ENCODE measurements around the gene FBN1. TPM values are rescaled to one million over a fixed set of nuclear protein-coding genes. Genes with fewer than 3 reads are reported as not detected.

FBN1 gene
- total RNA-seq, 1 donor from 2014 or later: 22.1 TPM

DNA sequence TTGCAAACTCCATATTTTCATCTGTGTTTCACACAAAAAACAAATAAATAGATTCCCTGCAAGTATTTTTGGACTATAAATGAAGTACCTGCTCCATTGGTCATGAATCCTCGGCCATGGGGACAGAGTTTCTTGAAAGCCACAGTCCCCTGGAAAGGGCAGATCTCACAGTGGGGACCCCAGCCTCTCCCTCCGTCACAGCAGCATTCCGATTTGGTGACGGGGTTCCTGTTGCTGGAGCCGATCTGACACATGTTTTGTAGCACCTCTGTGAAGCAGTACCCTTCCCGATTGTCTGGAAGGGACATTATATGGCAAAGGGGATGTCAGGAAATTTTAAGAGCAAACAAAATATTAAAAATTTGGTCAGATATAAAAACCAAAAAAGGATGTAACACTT, 218.0 kb downstream of the FBN1 start:
- DNase-seq (ENCODE audit: low read depth, low spot score): no peak
- no peaks in the 10 kb centered on the region for H3K27me3 Mint-ChIP-seq (ENCODE audit: low read depth)
- H3K27ac Mint-ChIP-seq (ENCODE audit: unreplicated experiment): peak overlapping the region; percentile 43
- TF ChIP-seq, protein P1, sequence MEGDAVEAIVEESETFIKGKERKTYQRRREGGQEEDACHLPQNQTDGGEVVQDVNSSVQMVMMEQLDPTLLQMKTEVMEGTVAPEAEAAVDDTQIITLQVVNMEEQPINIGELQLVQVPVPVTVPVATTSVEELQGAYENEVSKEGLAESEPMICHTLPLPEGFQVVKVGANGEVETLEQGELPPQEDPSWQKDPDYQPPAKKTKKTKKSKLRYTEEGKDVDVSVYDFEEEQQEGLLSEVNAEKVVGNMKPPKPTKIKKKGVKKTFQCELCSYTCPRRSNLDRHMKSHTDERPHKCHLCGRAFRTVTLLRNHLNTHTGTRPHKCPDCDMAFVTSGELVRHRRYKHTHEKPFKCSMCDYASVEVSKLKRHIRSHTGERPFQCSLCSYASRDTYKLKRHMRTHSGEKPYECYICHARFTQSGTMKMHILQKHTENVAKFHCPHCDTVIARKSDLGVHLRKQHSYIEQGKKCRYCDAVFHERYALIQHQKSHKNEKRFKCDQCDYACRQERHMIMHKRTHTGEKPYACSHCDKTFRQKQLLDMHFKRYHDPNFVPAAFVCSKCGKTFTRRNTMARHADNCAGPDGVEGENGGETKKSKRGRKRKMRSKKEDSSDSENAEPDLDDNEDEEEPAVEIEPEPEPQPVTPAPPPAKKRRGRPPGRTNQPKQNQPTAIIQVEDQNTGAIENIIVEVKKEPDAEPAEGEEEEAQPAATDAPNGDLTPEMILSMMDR (conservative IDR thresholded peaks at IDR 0.05): no peak
- H3K9me3 Mint-ChIP-seq: no peaks in the 10 kb centered on the region
- H3K36me3 Mint-ChIP-seq (ENCODE audit: low read depth): peaks cover 31% of the 10 kb centered on the region
- no peak overlapping the region for H3K4me3 Mint-ChIP-seq
- H3K4me1 Mint-ChIP-seq: peaks cover 19% of the 10 kb centered on the region

DNA sequence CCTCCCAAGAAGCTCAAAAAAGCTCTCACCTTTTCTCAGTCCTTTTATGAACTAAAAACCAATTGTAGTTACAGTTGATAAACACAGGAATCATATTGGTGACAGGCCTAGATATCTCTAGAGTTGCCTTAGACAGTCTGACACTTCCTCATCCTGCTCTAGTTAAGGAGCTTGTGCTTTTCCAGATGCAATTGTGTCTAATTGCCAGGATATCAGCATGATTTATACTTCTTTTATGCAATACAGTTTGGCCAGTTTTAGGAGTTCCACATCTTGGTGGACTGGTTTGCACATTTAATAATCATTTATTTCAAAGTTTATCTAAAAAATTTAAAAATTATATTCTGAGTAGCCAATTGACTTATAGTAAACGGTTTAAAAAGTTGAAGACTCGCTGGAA, 218.6 kb downstream of the FBN1 start:
- Mint-ChIP-seq H3K27ac (ENCODE audit: unreplicated experiment) (no peak overlapping the region), H3K4me1 (peaks cover 19% of the 10 kb centered on the region), H3K27me3 (ENCODE audit: low read depth) (no peaks in the 10 kb centered on the region), H3K36me3 (ENCODE audit: low read depth) (peaks cover 27% of the 10 kb centered on the region), H3K4me3 (no peak overlapping the region), H3K9me3 (no peaks in the 10 kb centered on the region)
- TF ChIP-seq, protein P1 (conservative IDR thresholded peaks at IDR 0.05): no peak
- no peak for DNase-seq (ENCODE audit: low read depth, low spot score)

DNA sequence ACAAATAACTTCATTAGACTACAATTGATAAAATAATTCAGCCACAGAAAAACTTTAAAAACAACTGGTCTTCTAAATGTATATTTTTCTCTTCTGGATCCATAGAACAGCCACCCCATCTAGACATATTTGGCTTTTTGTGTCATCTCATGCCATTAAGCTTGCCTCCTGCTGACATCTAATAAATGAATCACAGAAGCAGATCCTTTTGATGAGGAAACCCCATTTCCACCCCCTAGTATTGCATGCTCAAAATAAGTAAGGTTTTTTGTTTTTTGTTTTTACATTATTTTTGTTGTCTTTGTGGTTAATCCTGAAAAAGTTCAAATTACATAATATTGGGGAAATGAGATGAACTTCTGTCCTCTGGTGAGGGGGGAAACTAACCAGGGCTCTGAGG, 219.5 kb downstream of the FBN1 start:
- H3K4me3 Mint-ChIP-seq: no peak overlapping the region
- H3K9me3 Mint-ChIP-seq: no peaks in the 10 kb centered on the region
- H3K27ac Mint-ChIP-seq (ENCODE audit: unreplicated experiment): no peak overlapping the region
- DNase-seq (ENCODE audit: low read depth, low spot score): no peak
- TF ChIP-seq, protein P1 (conservative IDR thresholded peaks at IDR 0.05): no peak
- peaks cover 29% of the 10 kb centered on the region for H3K36me3 Mint-ChIP-seq (ENCODE audit: low read depth)
- peaks cover 19% of the 10 kb centered on the region for H3K4me1 Mint-ChIP-seq
- no peaks in the 10 kb centered on the region for H3K27me3 Mint-ChIP-seq (ENCODE audit: low read depth)

DNA sequence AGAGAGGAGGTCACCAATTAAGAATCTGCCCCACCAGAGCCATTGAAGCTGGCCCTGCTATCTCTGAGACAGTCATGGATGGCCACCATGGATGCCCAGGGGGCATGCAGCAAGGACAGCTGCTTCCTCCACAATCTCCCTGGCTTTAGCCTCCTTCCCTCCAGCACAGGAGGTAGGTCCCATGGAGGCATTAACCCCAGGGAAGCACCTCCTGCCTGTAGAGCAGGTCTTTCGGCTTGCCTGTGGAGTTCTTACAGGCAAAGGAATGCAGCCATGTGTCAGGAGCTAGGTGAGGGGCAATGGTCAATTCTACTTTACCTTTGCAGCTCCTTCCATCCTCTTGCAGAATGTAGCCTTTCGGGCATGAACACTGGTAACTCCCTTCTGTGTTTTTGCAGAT, 220.5 kb downstream of the FBN1 start:
- Mint-ChIP-seq H3K4me3 (no peak overlapping the region), H3K36me3 (ENCODE audit: low read depth) (peaks cover 26% of the 10 kb centered on the region), H3K27ac (ENCODE audit: unreplicated experiment) (no peak overlapping the region), H3K9me3 (no peaks in the 10 kb centered on the region), H3K4me1 (peaks cover 19% of the 10 kb centered on the region), H3K27me3 (ENCODE audit: low read depth) (no peaks in the 10 kb centered on the region)
- DNase-seq (ENCODE audit: low read depth, low spot score): no peak
- TF ChIP-seq, protein P1 (conservative IDR thresholded peaks at IDR 0.05): no peak

DNA sequence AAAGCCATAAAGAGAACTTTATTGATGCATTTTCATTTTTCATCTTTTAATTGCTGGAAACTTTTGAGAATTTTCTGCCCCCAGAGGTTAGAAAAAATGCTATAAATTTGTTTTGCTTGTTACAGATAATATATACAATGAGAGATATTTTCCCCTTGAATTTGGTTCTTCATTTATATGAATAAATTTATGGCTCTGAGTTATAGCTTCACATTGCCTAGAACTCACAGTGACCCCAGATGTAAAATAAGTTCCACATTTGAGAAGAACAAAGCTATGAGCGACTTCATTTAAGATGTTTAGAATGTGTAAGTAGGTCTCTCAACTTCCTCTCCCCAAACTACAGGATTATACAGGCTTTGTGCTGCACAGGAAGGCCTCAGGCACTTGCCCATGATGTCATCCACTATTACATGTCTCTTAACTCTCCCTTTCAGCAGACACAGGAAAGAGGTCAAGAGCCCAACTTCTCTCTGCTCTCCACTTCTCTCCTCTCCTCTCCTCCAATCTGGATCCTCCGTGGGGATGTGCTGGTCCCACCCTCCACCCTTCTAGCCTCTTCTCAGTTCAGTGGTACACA, 221.5 kb downstream of the FBN1 start:
- TF ChIP-seq, protein P1 (conservative IDR thresholded peaks at IDR 0.05): no peak
- no peak for DNase-seq (ENCODE audit: low read depth, low spot score)
- Mint-ChIP-seq H3K4me3 (no peak overlapping the region), H3K9me3 (no peaks in the 10 kb centered on the region), H3K27ac (ENCODE audit: unreplicated experiment) (peak overlapping the region; percentile 88), H3K36me3 (ENCODE audit: low read depth) (peaks cover 26% of the 10 kb centered on the region), H3K27me3 (ENCODE audit: low read depth) (no peaks in the 10 kb centered on the region), H3K4me1 (peaks cover 19% of the 10 kb centered on the region)
